ENCODE measurements around the gene ZNF485. TPM values are rescaled to one million over a fixed set of nuclear protein-coding genes. Genes with fewer than 3 reads are reported as not detected.

ZNF485 gene
- polyA plus RNA-seq, 3 donors = 0.19 to 0.79 (median 0.27) TPM

GRCh38 chr10:43640603-43641002 is 34.4 kb downstream of the ZNF485 start:
- no peak for TF ChIP-seq CTCF (IDR thresholded peaks at IDR 0.05)
- Histone ChIP-seq H2AFZ (ENCODE audit: insufficient read depth, low read depth, low read length, poor library complexity, severe bottlenecking) (no peak overlapping the region), H3K27ac (ENCODE audit: low read depth in 1 of 2, low read length in 2 of 2) (no peak overlapping the region), H3K4me1 (ENCODE audit: control insufficient read depth in 1 of 2, insufficient read depth in 2 of 2, low read length in 2 of 2) (no peaks in the 10 kb centered on the region), H3K9ac (ENCODE audit: insufficient read depth, low read length, poor library complexity, severe bottlenecking) (no peak overlapping the region), H3K9me3 (replicated peaks in 1 of 2; ENCODE audit: control insufficient read depth in 1 of 2, insufficient read depth in 1 of 2, low read length in 2 of 2) (peaks cover 28 to 50% of the 10 kb centered on the region in 2 donors), H4K20me1 (ENCODE audit: insufficient read depth, low read length) (no peaks in the 10 kb centered on the region), H3K4me3 (replicated peaks in 1 of 3; ENCODE audit: low read depth in 2 of 3, low read length in 3 of 3) (no peak overlapping the region), H3K27me3 (ENCODE audit: control insufficient read depth in 2 of 2, insufficient read depth in 2 of 2, low read length in 2 of 2) (no peaks in the 10 kb centered on the region), H3K79me2 (ENCODE audit: insufficient read depth, low read length) (no peaks in the 10 kb centered on the region), H3K4me2 (replicated peaks; ENCODE audit: extremely low read depth, low read length, poor library complexity, severe bottlenecking) (no peak overlapping the region), H3K36me3 (replicated peaks in 1 of 2; ENCODE audit: control insufficient read depth in 1 of 2, insufficient read depth in 2 of 2, low read length in 2 of 2) (peaks cover 17 to 24% of the 10 kb centered on the region in 2 donors)
- H3K27ac Mint-ChIP-seq = no peak overlapping the region
- peaks cover 13 to 27% of the 10 kb centered on the region in 2 donors for H3K36me3 Mint-ChIP-seq
- H3K4me1 Mint-ChIP-seq = no peaks in the 10 kb centered on the region
- H3K27me3 Mint-ChIP-seq (ENCODE audit: low read depth in 3 of 3) = no peaks in the 10 kb centered on the region
- no peak overlapping the region for H3K4me3 Mint-ChIP-seq
- peaks cover 19 to 78% (median 65%) of the 10 kb centered on the region in 7 donors for H3K9me3 Mint-ChIP-seq
- no peak for DNase-seq
- intact Hi-C loops (cut with micrococcal nuclease) = loop anchor here (10.0 kb wide), 1 partner anchor 1086 kb away; no protein-coding TSS in a partner anchor

GRCh38 chr10:43644252-43644651 is 38.0 kb downstream of the ZNF485 start:
- H3K4me3 Mint-ChIP-seq = no peak overlapping the region
- intact Hi-C loops (cut with micrococcal nuclease) = loop anchor here (10.0 kb wide), 1 partner anchor 1089 kb away; no protein-coding TSS in a partner anchor
- no peak for DNase-seq
- no peak for TF ChIP-seq CTCF (IDR thresholded peaks at IDR 0.05)
- Histone ChIP-seq H3K9me3 (replicated peaks in 1 of 2; ENCODE audit: control insufficient read depth in 1 of 2, insufficient read depth in 1 of 2, low read length in 2 of 2) (peaks cover 36 to 57% of the 10 kb centered on the region in 2 donors), H4K20me1 (ENCODE audit: insufficient read depth, low read length) (no peaks in the 10 kb centered on the region), H3K79me2 (ENCODE audit: insufficient read depth, low read length) (no peaks in the 10 kb centered on the region), H3K4me3 (replicated peaks in 1 of 3; ENCODE audit: low read depth in 2 of 3, low read length in 3 of 3) (peak overlapping the region in 1 of 3 experiments; percentile 35), H3K4me2 (replicated peaks; ENCODE audit: extremely low read depth, low read length, poor library complexity, severe bottlenecking) (no peak overlapping the region), H3K9ac (ENCODE audit: insufficient read depth, low read length, poor library complexity, severe bottlenecking) (no peak overlapping the region), H3K27ac (ENCODE audit: low read depth in 1 of 2, low read length in 2 of 2) (no peak overlapping the region), H3K27me3 (ENCODE audit: control insufficient read depth in 2 of 2, insufficient read depth in 2 of 2, low read length in 2 of 2) (no peaks in the 10 kb centered on the region), H3K36me3 (replicated peaks in 1 of 2; ENCODE audit: control insufficient read depth in 1 of 2, insufficient read depth in 2 of 2, low read length in 2 of 2) (peaks cover 20 to 32% of the 10 kb centered on the region in 2 donors), H3K4me1 (ENCODE audit: control insufficient read depth in 1 of 2, insufficient read depth in 2 of 2, low read length in 2 of 2) (peaks cover 9 to 15% of the 10 kb centered on the region in 2 donors), H2AFZ (ENCODE audit: insufficient read depth, low read depth, low read length, poor library complexity, severe bottlenecking) (no peak overlapping the region)
- peaks cover 3 to 5% (median 5%) of the 10 kb centered on the region in 3 donors for H3K27me3 Mint-ChIP-seq (ENCODE audit: low read depth in 3 of 3)
- H3K9me3 Mint-ChIP-seq = peaks cover 25 to 70% (median 61%) of the 10 kb centered on the region in 7 donors
- H3K4me1 Mint-ChIP-seq = peaks cover 13% of the 10 kb centered on the region
- 97% methylated on average over 7 of the region's 8 CpGs for WGBS (ENCODE audit: insufficient coverage)
- H3K36me3 Mint-ChIP-seq = peaks cover 31 to 36% of the 10 kb centered on the region in 2 donors
- H3K27ac Mint-ChIP-seq = peak overlapping the region in 1 of 7 donors; percentile 42

All from CD14-positive monocyte (primary cell).